ENCODE measurements around the gene GAREM1.
"Not testable (repeated sequence)": the region's sequence is repeated elsewhere in the genome, so short reads cannot be mapped to it uniquely, and the experiment has no call there.

Gene GAREM1

GRCh38 chr18:32366586-32367538, 103.8 kb downstream of the GAREM1 start:
- DNase-seq, result no peak

GRCh38 chr18:32362484-32362883, 108.2 kb downstream of the GAREM1 start:
- no peak for DNase-seq

- no peak for DNase-seq
Observed at GRCh38 chr18:32360682-32361345, 109.9 kb downstream of the GAREM1 start.

GRCh38 chr18:32358529-32358928, 112.2 kb downstream of the GAREM1 start:
- DNase-seq, result no peak

GRCh38 chr18:32358075-32358474, 112.6 kb downstream of the GAREM1 start:
- no peak for DNase-seq

- DNase-seq, result no peak
Observed at GRCh38 chr18:32355896-32356295, 114.8 kb downstream of the GAREM1 start.

- DNase-seq, result no peak
Observed at GRCh38 chr18:32354518-32354917, 116.2 kb downstream of the GAREM1 start.

GRCh38 chr18:32353257-32353656, 117.4 kb downstream of the GAREM1 start:
- DNase-seq, result no peak

- no peak for DNase-seq
Observed at GRCh38 chr18:32351032-32351431, 119.7 kb downstream of the GAREM1 start.

- peak; percentile 9 for DNase-seq
Observed at GRCh38 chr18:32349728-32350395, 120.8 kb downstream of the GAREM1 start.

- no peak for DNase-seq
Observed at GRCh38 chr18:32346671-32347070, 124.0 kb downstream of the GAREM1 start.

- no peak for DNase-seq
Observed at GRCh38 chr18:32343634-32344033, 127.0 kb downstream of the GAREM1 start.

- DNase-seq, result not testable (repeated sequence)
Observed at GRCh38 chr18:32341112-32341511, 129.6 kb downstream of the GAREM1 start.

- no peak for DNase-seq
Observed at GRCh38 chr18:32339045-32339444, 131.6 kb downstream of the GAREM1 start.

GRCh38 chr18:32337821-32338220, 132.9 kb downstream of the GAREM1 start:
- DNase-seq, result no peak

GRCh38 chr18:32337347-32337746, 133.3 kb downstream of the GAREM1 start:
- no peak for DNase-seq

- DNase-seq, result peak; percentile 16
Observed at GRCh38 chr18:32335228-32335627, 135.5 kb downstream of the GAREM1 start.

GRCh38 chr18:32333781-32334180, 136.9 kb downstream of the GAREM1 start:
- DNase-seq, result peak; percentile 5

GRCh38 chr18:32332708-32333107, 138.0 kb downstream of the GAREM1 start:
- no peak for DNase-seq

- no peak for DNase-seq
Observed at GRCh38 chr18:32328974-32329373, 141.7 kb downstream of the GAREM1 start.

GRCh38 chr18:32328379-32328778, 142.3 kb downstream of the GAREM1 start:
- no peak for DNase-seq

- DNase-seq, result no peak
Observed at GRCh38 chr18:32326450-32327308, 144.0 kb downstream of the GAREM1 start.

- no peak for DNase-seq
Observed at GRCh38 chr18:32324181-32324580, 146.5 kb downstream of the GAREM1 start.

Measured in COR-L47 (cell line).